OCI-LY7 (cell line): ENCODE data around the gene PPP4C. TPM values are rescaled to one million over a fixed set of nuclear protein-coding genes. Genes with fewer than 3 reads are reported as not detected.
A peak's percentile ranks its signal among the peaks of the same experiment; 100 is the strongest.

Source experiments
- BruUV-seq: library from RNA; stranded (reverse); fragments of 400-500 nt; replicated peaks from 2 replicates; lab custom pipeline; 2021; lab: Mats Ljungman, UMichigan
- CTCF ChIA-PET: fragments of 300-600 bp; sonication (Branson Sonifier 250); formaldehyde crosslinking; loops from one replicate; lab custom pipeline; 2022; ENCODE audit warnings: antibody characterized with exemption; ENCODE audit not compliant: unreplicated experiment; lab: Charles Lee
- POLR2A ChIA-PET: fragments of 300-600 bp; sonication (Branson Sonifier 250); formaldehyde crosslinking; loops from one replicate; lab custom pipeline; 2022; ENCODE audit warnings: antibody characterized with exemption; lab: Charles Lee
- DNase-seq: peaks from one replicate; pipeline ENCODE4 v3.0.0-alpha.2; 2015; ENCODE audit warnings: low spot score
- H2AFZ ChIP-seq: fragments of 200-600 bp; sonication (generic), shearing (Covaris generic); 2 replicates; pipeline ENCODE4 v1.6.1; 2014; ENCODE audit warnings: mild to moderate bottlenecking, antibody characterized with exemption, low read length, moderate library complexity
- H3K27ac ChIP-seq: fragments of 200-600 bp; sonication (generic); 2 replicates; pipeline ENCODE4 v1.5.1; 2014; ENCODE audit warnings: mixed run types, low read depth, mild to moderate bottlenecking, moderate library complexity, low read length, inconsistent platforms; ENCODE audit not compliant: poor library complexity, severe bottlenecking
- H3K36me3 ChIP-seq: fragments of 200-600 bp; sonication (generic); 2 replicates; pipeline ENCODE4 v1.6.1; 2014; ENCODE audit warnings: mild to moderate bottlenecking, antibody characterized with exemption, low read length, moderate library complexity, mixed read lengths; ENCODE audit not compliant: insufficient read depth
- H3K4me1 ChIP-seq: fragments of 200-600 bp; sonication (generic); 2 replicates; pipeline ENCODE4 v1.5.1; 2014; ENCODE audit warnings: mild to moderate bottlenecking, low read length; ENCODE audit not compliant: insufficient read depth, poor library complexity, severe bottlenecking
- H3K4me2 ChIP-seq: fragments of 200-600 bp; sonication (generic); 2 replicates; pipeline ENCODE4 v1.6.1; 2014; ENCODE audit warnings: mild to moderate bottlenecking, low read length
- H3K4me3 ChIP-seq: fragments of 200-600 bp; sonication (generic); 2 replicates; pipeline ENCODE4 v1.5.1; 2014; ENCODE audit warnings: mild to moderate bottlenecking, low read depth, low read length; ENCODE audit not compliant: poor library complexity, severe bottlenecking
- H3K79me2 ChIP-seq: fragments of 200-600 bp; sonication (generic); 2 replicates; pipeline ENCODE4 v1.6.1; 2016; ENCODE audit warnings: low read depth, mild to moderate bottlenecking, low read length, moderate library complexity, mixed read lengths; ENCODE audit not compliant: insufficient read depth
- H3K9me2 ChIP-seq: fragments of 200-600 bp; sonication (generic); 2 replicates; pipeline ENCODE4 v1.6.1; 2016; ENCODE audit warnings: mild to moderate bottlenecking, low read length, mixed read lengths; ENCODE audit not compliant: insufficient read depth
- H3K9me3 ChIP-seq: fragments of 200-600 bp; sonication (generic); 2 replicates; pipeline ENCODE4 v1.6.1; 2014; ENCODE audit warnings: mild to moderate bottlenecking, mixed run types, low read length, mixed read lengths
- H4K20me1 ChIP-seq: fragments of 200-600 bp; sonication (generic); 2 replicates; pipeline ENCODE4 v1.6.1; 2014; ENCODE audit warnings: mild to moderate bottlenecking, antibody characterized with exemption, low read length, moderate library complexity, mixed read lengths; ENCODE audit not compliant: insufficient read depth
- EZH2phosphoT487 ChIP-seq: fragments of 200-600 bp; sonication (generic); IDR thresholded peaks from 2 replicates; pipeline ENCODE4 v1.6.1; 2018; ENCODE audit warnings: low read depth, borderline replicate concordance, mild to moderate bottlenecking, mixed run types, antibody characterized with exemption, low read length, moderate library complexity, mixed read lengths
- intact Hi-C: fragments of 100-400 bp; cut with micrococcal nuclease; formaldehyde crosslinking; loops from one replicate; pipeline ENCODE4 v1.10.0; 2022; ENCODE audit not compliant: unreplicated experiment
- total RNA-seq, 2 experiments: library from RNA; depleted of rRNA in 1 of 2; stranded (reverse); fragments of >200 nt in 1 of 2; shearing (Covaris generic) in 1 of 2; gene quantifications; 2 replicates each; pipeline ENCODE4 v1.2.3, GENCODE V29; 2014 to 2022
- TF ChIP-seq, protein P1 (sequence below): fragments of 200-600 bp; sonication (generic); conservative IDR thresholded peaks from 2 replicates; pipeline ENCODE4 v1.5.1; 2014; ENCODE audit warnings: mild to moderate bottlenecking, antibody characterized with exemption, low read length, moderate library complexity, mixed read lengths

Gene PPP4C
- total RNA-seq, 2 experiments from 2014 or later = 124 to 144 TPM

DNA sequence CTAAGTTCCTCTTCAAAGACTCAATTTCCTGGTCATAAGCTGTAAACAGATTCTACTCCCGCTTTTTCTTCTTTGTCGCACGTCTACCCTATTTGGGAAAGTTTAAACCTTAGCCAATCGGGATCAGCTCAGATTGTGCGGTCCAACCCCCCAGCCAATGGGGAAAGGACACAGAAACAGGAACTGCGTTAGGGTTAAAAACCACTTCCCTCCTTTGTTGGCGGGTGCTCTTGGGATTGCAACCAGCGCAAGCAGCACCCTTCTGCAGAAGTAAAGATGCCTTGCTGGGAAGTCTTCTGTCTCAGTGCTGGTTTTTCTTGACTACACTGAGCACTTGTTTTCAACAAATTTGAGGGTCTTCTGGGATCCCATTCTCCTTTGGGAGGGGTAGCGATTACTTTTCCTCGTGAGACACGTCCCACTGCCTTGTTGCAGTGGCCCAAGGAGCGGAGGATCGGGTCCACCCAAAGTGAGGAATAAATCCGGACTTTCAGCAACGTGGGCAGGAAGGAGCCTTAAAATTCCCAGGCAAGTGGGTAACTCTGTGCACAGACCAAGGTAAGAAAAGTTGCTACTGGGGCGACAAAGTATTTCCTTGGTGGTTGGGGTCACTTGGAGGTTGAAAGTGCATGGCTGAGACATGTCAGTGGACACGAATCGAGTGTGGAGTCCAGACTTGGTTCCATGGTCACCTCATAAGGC, 21.2 kb downstream of the PPP4C start:
- H3K4me2 ChIP-seq = no peak overlapping the region
- H3K36me3 ChIP-seq = peaks cover 6% of the 10 kb centered on the region; the same call in 1 of the 2 replicates
- H3K9me3 ChIP-seq = peaks cover 23% of the 10 kb centered on the region
- no peaks in the 10 kb centered on the region for H3K79me2 ChIP-seq
- intact Hi-C loops = loop anchor here (10.0 kb wide), 1 partner anchor 308 kb away; the partner anchor contains the start of gene ZNF771
- peak overlapping the region; percentile 66 for H3K4me3 ChIP-seq
- peak overlapping the region; percentile 62; the same call in 1 of the 2 replicates for H2AFZ ChIP-seq
- peak overlapping the region; percentile 52 for H3K27ac ChIP-seq
- TF ChIP-seq, protein P1, sequence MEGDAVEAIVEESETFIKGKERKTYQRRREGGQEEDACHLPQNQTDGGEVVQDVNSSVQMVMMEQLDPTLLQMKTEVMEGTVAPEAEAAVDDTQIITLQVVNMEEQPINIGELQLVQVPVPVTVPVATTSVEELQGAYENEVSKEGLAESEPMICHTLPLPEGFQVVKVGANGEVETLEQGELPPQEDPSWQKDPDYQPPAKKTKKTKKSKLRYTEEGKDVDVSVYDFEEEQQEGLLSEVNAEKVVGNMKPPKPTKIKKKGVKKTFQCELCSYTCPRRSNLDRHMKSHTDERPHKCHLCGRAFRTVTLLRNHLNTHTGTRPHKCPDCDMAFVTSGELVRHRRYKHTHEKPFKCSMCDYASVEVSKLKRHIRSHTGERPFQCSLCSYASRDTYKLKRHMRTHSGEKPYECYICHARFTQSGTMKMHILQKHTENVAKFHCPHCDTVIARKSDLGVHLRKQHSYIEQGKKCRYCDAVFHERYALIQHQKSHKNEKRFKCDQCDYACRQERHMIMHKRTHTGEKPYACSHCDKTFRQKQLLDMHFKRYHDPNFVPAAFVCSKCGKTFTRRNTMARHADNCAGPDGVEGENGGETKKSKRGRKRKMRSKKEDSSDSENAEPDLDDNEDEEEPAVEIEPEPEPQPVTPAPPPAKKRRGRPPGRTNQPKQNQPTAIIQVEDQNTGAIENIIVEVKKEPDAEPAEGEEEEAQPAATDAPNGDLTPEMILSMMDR = no peak
- TF ChIP-seq EZH2phosphoT487 = no peak
- H3K4me1 ChIP-seq = peaks cover 28% of the 10 kb centered on the region
- ChIA-PET POLR2A (no interaction called here), CTCF (no interaction called here)
- H3K9me2 ChIP-seq = no peaks in the 10 kb centered on the region
- peak; percentile 31 for DNase-seq
- BruUV-seq = no TSS peak
- no peaks in the 10 kb centered on the region for H4K20me1 ChIP-seq

DNA sequence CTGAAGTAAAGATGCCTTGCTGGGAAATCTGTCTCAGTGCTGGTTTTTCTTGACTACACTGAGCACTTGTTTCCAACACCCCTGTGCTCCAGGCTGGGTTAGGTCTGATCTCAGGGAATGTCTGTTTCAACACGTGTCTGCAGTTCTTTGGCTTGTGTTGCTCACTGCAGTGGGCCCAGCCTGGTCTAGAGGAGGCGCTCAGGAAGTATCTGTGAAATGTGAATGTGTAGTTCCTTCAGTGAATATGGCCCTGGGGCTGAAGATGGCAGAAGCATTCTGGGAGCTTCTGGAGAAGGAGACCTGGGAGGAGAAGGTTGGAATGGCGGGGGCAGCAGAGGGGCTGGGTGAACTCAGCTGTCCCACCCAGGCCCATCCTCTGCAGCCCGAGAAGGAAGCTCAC, 28.3 kb downstream of the PPP4C start:
- no peaks in the 10 kb centered on the region for H3K4me1 ChIP-seq
- H3K9me2 ChIP-seq = no peaks in the 10 kb centered on the region
- intact Hi-C loops = no loop called here
- CTCF ChIA-PET = no interaction called here
- no peaks in the 10 kb centered on the region for H3K79me2 ChIP-seq
- H3K27ac ChIP-seq = no peak overlapping the region
- no TSS peak for BruUV-seq
- H3K36me3 ChIP-seq = no peaks in the 10 kb centered on the region
- H2AFZ ChIP-seq = no peak overlapping the region
- no peak overlapping the region for H3K4me2 ChIP-seq
- TF ChIP-seq EZH2phosphoT487 = no peak
- TF ChIP-seq, protein P1 = no peak
- H3K4me3 ChIP-seq = no peak overlapping the region
- no peaks in the 10 kb centered on the region for H4K20me1 ChIP-seq
- POLR2A ChIA-PET = interaction anchor here (0.5 kb wide), 1 partner anchor 30 kb away, joined by 3 read pairs; no protein-coding TSS in a partner anchor
- DNase-seq = no peak
- H3K9me3 ChIP-seq = no peaks in the 10 kb centered on the region

DNA sequence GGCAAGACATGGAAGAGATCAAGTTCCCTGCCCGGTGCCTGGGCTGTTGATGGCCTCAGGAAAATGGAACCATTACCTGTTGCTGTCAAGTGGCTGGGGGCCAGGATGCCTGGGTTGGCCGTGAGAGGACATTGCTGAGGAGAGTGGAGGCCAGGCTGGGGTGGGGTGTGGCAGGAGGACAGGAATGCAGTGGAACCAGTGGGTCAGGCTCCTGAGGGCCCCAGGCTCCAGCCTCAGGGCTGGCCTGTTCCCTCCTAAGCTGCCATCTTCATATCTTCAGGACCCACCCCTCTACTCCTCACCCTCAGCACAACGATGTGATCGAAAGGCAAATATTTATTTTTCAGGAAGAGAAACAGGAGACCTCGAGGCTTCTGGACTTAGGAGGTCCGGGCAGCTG, 28.7 kb downstream of the PPP4C start:
- no peak overlapping the region for H2AFZ ChIP-seq
- H3K9me2 ChIP-seq = no peaks in the 10 kb centered on the region
- H4K20me1 ChIP-seq = no peaks in the 10 kb centered on the region
- no peaks in the 10 kb centered on the region for H3K36me3 ChIP-seq
- no peak for TF ChIP-seq EZH2phosphoT487
- TF ChIP-seq, protein P1 = no peak
- no peaks in the 10 kb centered on the region for H3K79me2 ChIP-seq
- no peak overlapping the region for H3K4me3 ChIP-seq
- ChIA-PET CTCF (no interaction called here), POLR2A (interaction anchor here (0.5 kb wide), 1 partner anchor 30 kb away, joined by 3 read pairs; no protein-coding TSS in a partner anchor)
- H3K4me2 ChIP-seq = no peak overlapping the region
- no peaks in the 10 kb centered on the region for H3K4me1 ChIP-seq
- no TSS peak for BruUV-seq
- H3K27ac ChIP-seq = no peak overlapping the region
- intact Hi-C loops = no loop called here
- no peaks in the 10 kb centered on the region for H3K9me3 ChIP-seq
- DNase-seq = no peak
